ENCODE measurements around the gene NPTX2.

NPTX2 gene

GRCh38 chr7:98619450-98620321, 2.6 kb downstream of the NPTX2 start:
- DNase-seq = no peak

- no peak for DNase-seq
These were observed 4.7 kb downstream of the NPTX2 start for GRCh38 chr7:98621573-98622482.

- no peak for DNase-seq
These were observed 5.8 kb downstream of the NPTX2 start for GRCh38 chr7:98622926-98623325.

GRCh38 chr7:98624846-98625420, 7.8 kb downstream of the NPTX2 start:
- DNase-seq = no peak

- DNase-seq = no peak
These were observed 9.7 kb downstream of the NPTX2 start for GRCh38 chr7:98626460-98627412.

- no peak for DNase-seq
These were observed 10.3 kb downstream of the NPTX2 start for GRCh38 chr7:98627413-98627790.

- DNase-seq = no peak
These were observed 11.3 kb downstream of the NPTX2 start for GRCh38 chr7:98628418-98628817.

- no peak for DNase-seq
These were observed 11.9 kb downstream of the NPTX2 start for GRCh38 chr7:98629001-98629431.

- DNase-seq = no peak
These were observed 13.1 kb downstream of the NPTX2 start for GRCh38 chr7:98630149-98630548.

- DNase-seq = no peak
These were observed 13.7 kb downstream of the NPTX2 start for GRCh38 chr7:98630770-98631169.

- DNase-seq = no peak
These were observed 21.8 kb downstream of the NPTX2 start for GRCh38 chr7:98638853-98639252.

GRCh38 chr7:98640375-98640774, 23.3 kb downstream of the NPTX2 start:
- no peak for DNase-seq

- peak; percentile 33 for DNase-seq
These were observed 24.8 kb downstream of the NPTX2 start for GRCh38 chr7:98641646-98642500.

- DNase-seq = no peak
These were observed 26.3 kb downstream of the NPTX2 start for GRCh38 chr7:98643236-98643985.

GRCh38 chr7:98646465-98646864, 29.4 kb downstream of the NPTX2 start:
- DNase-seq = no peak

- no peak for DNase-seq
These were observed 30.2 kb downstream of the NPTX2 start for GRCh38 chr7:98647326-98647725.

GRCh38 chr7:98651760-98652159, 34.7 kb downstream of the NPTX2 start:
- no peak for DNase-seq

- DNase-seq = no peak
These were observed 36.7 kb downstream of the NPTX2 start for GRCh38 chr7:98653601-98654310.

GRCh38 chr7:98654524-98655272, 37.6 kb downstream of the NPTX2 start:
- no peak for DNase-seq
